HTERT RPE-1 (cell line): ENCODE results near the gene ITGB3.
"Not testable (repeated sequence)": the region's sequence is repeated elsewhere in the genome, so short reads cannot be mapped to it uniquely, and the experiment has no call there.

Source experiments
- in situ Hi-C: fragments of 300-500 bp; cut with MboI; formaldehyde crosslinking; loops from 4 replicates; pipeline ENCODE4 v1.14.3; 2020; ENCODE audit warnings: low sequenced_read_pairs

Gene ITGB3

GRCh38 chr17:47253541-47254402 lies at the start of gene ITGB3:
TSS of gene ITGB3 (plus strand) at chr17:47253827. CDS start at chr17:47253862, 35 bp downstream.
- in situ Hi-C loops, result no loop called here

GRCh38 chr17:47203984-47204721 lies 49.5 kb upstream of the ITGB3 start:
- in situ Hi-C loops, result no loop called here

- in situ Hi-C loops, result no loop called here
Measured at GRCh38 chr17:47204722-47205418, 48.8 kb upstream of the ITGB3 start.

- in situ Hi-C loops, result no loop called here
Measured at GRCh38 chr17:47205419-47205963, 48.1 kb upstream of the ITGB3 start.

GRCh38 chr17:47207143-47208067 lies 46.2 kb upstream of the ITGB3 start:
- in situ Hi-C loops, result no loop called here

- in situ Hi-C loops, result no loop called here
Measured at GRCh38 chr17:47208744-47209488, 44.7 kb upstream of the ITGB3 start, which contains the start of gene MYL4. TSS of gene MYL4 (plus strand) at chr17:47209348. CDS start at chr17:47209423, 75 bp downstream.

GRCh38 chr17:47209499-47209898 lies 44.1 kb upstream of the ITGB3 start:
- in situ Hi-C loops, result no loop called here

- in situ Hi-C loops, result no loop called here
Measured at GRCh38 chr17:47210105-47210504, 43.5 kb upstream of the ITGB3 start.

GRCh38 chr17:47210779-47211178 lies 42.8 kb upstream of the ITGB3 start:
- in situ Hi-C loops, result no loop called here

- in situ Hi-C loops, result no loop called here
Measured at GRCh38 chr17:47212458-47212857, 41.2 kb upstream of the ITGB3 start.

GRCh38 chr17:47213540-47213939 lies 40.1 kb upstream of the ITGB3 start:
- in situ Hi-C loops, result no loop called here

GRCh38 chr17:47214931-47215330 lies 38.7 kb upstream of the ITGB3 start:
- in situ Hi-C loops, result no loop called here

GRCh38 chr17:47216821-47217220 lies 36.8 kb upstream of the ITGB3 start:
- in situ Hi-C loops, result not testable (repeated sequence)

- in situ Hi-C loops, result not testable (repeated sequence)
Measured at GRCh38 chr17:47217279-47217678, 36.3 kb upstream of the ITGB3 start.

- in situ Hi-C loops, result no loop called here
Measured at GRCh38 chr17:47218896-47219430, 34.7 kb upstream of the ITGB3 start.

- in situ Hi-C loops, result no loop called here
Measured at GRCh38 chr17:47219621-47220475, 33.8 kb upstream of the ITGB3 start.

GRCh38 chr17:47220531-47220999 lies 33.1 kb upstream of the ITGB3 start:
- in situ Hi-C loops, result no loop called here

GRCh38 chr17:47221154-47221553 lies 32.5 kb upstream of the ITGB3 start:
- in situ Hi-C loops, result no loop called here
